Fibroblast of lung (primary cell): Measurements from ENCODE around the gene TJP1. TPM values are rescaled to one million over a fixed set of nuclear protein-coding genes. Genes with fewer than 3 reads are reported as not detected.
A peak's percentile ranks its signal among the peaks of the same experiment; 100 is the strongest.
"Not testable (repeated sequence)": the region's sequence is repeated elsewhere in the genome, so short reads cannot be mapped to it uniquely, and the experiment has no call there.

Source experiments
- DNase-seq, 2 donors: peaks; one replicate each; pipeline versions ENCODE4 v3.0.0 to v3.0.0-alpha.2; 2010; ENCODE audit warnings: low read depth in 2 of 2
- H2AFZ ChIP-seq: 2 replicates; pipeline ENCODE4 v1.5.1; 2012; ENCODE audit warnings: low read length, control low read depth, inconsistent platforms
- H3K27ac ChIP-seq: 2 replicates; pipeline ENCODE4 v1.5.1; 2011; ENCODE audit warnings: low read length, control low read depth; ENCODE audit not compliant: insufficient read depth
- H3K27me3 ChIP-seq: 2 replicates; pipeline ENCODE4 v1.5.1; 2011; ENCODE audit warnings: mild to moderate bottlenecking, low read length; ENCODE audit not compliant: control insufficient read depth, insufficient read depth
- H3K36me3 ChIP-seq: 2 replicates; pipeline ENCODE4 v1.5.1; 2011; ENCODE audit warnings: low read length; ENCODE audit not compliant: control insufficient read depth, insufficient read depth
- H3K4me1 ChIP-seq: 2 replicates; pipeline ENCODE4 v1.5.1; 2011; ENCODE audit warnings: low read length; ENCODE audit not compliant: control insufficient read depth, insufficient read depth; ENCODE audit errors: extremely low read depth
- H3K4me2 ChIP-seq: 2 replicates; pipeline ENCODE4 v1.5.1; 2011; ENCODE audit warnings: low read length, control low read depth; ENCODE audit not compliant: insufficient read depth; ENCODE audit errors: extremely low read depth
- H3K4me3 ChIP-seq, 4 experiments: fragments of 200-600 bp in 1 of 4; sonication (generic) in 1 of 4; replicated peaks in 1 of 4; 2 replicates each; pipeline ENCODE4 v1.5.1; 2011 to 2016; ENCODE audit warnings: low read length in 4 of 4, low read depth in 3 of 4, mild to moderate bottlenecking in 3 of 4, control low read depth in 2 of 4, inconsistent platforms in 1 of 4, mixed read lengths in 1 of 4; ENCODE audit not compliant: insufficient read depth in 1 of 4; ENCODE audit errors: control extremely low read depth in 1 of 4
- H3K79me2 ChIP-seq: 2 replicates; pipeline ENCODE4 v1.5.1; 2012; ENCODE audit warnings: mild to moderate bottlenecking, low read length, inconsistent platforms; ENCODE audit not compliant: control insufficient read depth, insufficient read depth
- H3K9ac ChIP-seq: 2 replicates; pipeline ENCODE4 v1.5.1; 2011; ENCODE audit warnings: mild to moderate bottlenecking, low read length, control low read depth; ENCODE audit not compliant: insufficient read depth
- H3K9me3 ChIP-seq: 2 replicates; pipeline ENCODE4 v1.5.1; 2012; ENCODE audit warnings: low read depth, low read length; ENCODE audit not compliant: control insufficient read depth, insufficient read depth
- H4K20me1 ChIP-seq: 2 replicates; pipeline ENCODE4 v1.5.1; 2011; ENCODE audit warnings: low read length; ENCODE audit not compliant: control insufficient read depth, insufficient read depth; ENCODE audit errors: extremely low read depth
- EZH2 ChIP-seq: IDR thresholded peaks from 2 replicates; pipeline ENCODE4 v1.5.1; 2012; ENCODE audit warnings: low read length, control low read depth, mild to moderate bottlenecking; ENCODE audit errors: missing control alignments
- polyA plus RNA-seq, 2 donors: library from polyadenylated mRNA; depleted of rRNA in 1 of 2; stranded (reverse) in 1 of 2; unstranded in 1 of 2; fragments of >200 nt; gene quantifications; 2 replicates each; pipeline ENCODE4 v1.2.1, GENCODE V29; 2011 to 2012; ENCODE audit warnings: missing spikeins in 1 of 2
- total RNA-seq: library from RNA; depleted of rRNA; stranded (reverse); fragments of >200 nt; gene quantifications from 2 replicates; pipeline ENCODE4 v1.2.1, GENCODE V29; 2014
- TF ChIP-seq, protein P1 (sequence below), 2 donors: IDR thresholded peaks in 1 of 2; conservative IDR thresholded peaks in 1 of 2; 1 replicate in 1 of 2; 2 replicates in 1 of 2; pipeline ENCODE4 v1.5.1; 2011 to 2012; ENCODE audit warnings: low read length in 2 of 2, control low read depth in 1 of 2, inconsistent platforms in 1 of 2, low read depth in 1 of 2, mild to moderate bottlenecking in 1 of 2

TJP1 gene
- total and polyA plus RNA-seq, 2 donors (not counting 1 experiment from before 2014, with no cell fraction given), result 53.7 to 110 TPM

- Histone ChIP-seq H4K20me1 (no peaks in the 10 kb centered on the region), H2AFZ (no peak overlapping the region), H3K4me1 (no peaks in the 10 kb centered on the region), H3K27me3 (no peaks in the 10 kb centered on the region), H3K27ac (no peak overlapping the region), H3K9me3 (no peaks in the 10 kb centered on the region), H3K4me2 (no peak overlapping the region), H3K79me2 (no peaks in the 10 kb centered on the region), H3K36me3 (no peaks in the 10 kb centered on the region), H3K9ac (no peak overlapping the region), H3K4me3 (no peak overlapping the region)
- peak; percentile 17 to 79 for DNase-seq
- no peak for TF ChIP-seq EZH2
- TF ChIP-seq, protein P1, sequence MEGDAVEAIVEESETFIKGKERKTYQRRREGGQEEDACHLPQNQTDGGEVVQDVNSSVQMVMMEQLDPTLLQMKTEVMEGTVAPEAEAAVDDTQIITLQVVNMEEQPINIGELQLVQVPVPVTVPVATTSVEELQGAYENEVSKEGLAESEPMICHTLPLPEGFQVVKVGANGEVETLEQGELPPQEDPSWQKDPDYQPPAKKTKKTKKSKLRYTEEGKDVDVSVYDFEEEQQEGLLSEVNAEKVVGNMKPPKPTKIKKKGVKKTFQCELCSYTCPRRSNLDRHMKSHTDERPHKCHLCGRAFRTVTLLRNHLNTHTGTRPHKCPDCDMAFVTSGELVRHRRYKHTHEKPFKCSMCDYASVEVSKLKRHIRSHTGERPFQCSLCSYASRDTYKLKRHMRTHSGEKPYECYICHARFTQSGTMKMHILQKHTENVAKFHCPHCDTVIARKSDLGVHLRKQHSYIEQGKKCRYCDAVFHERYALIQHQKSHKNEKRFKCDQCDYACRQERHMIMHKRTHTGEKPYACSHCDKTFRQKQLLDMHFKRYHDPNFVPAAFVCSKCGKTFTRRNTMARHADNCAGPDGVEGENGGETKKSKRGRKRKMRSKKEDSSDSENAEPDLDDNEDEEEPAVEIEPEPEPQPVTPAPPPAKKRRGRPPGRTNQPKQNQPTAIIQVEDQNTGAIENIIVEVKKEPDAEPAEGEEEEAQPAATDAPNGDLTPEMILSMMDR (conservative IDR thresholded peaks at IDR 0.05 in 1 of 2, IDR thresholded peaks at IDR 0.05 in 1 of 2; ENCODE audit: low read depth in 1 of 2, low read length in 2 of 2), result no peak
These were observed 145.3 kb downstream of the TJP1 start for GRCh38 chr15:29676961-29677402.

- peak; percentile 29 to 71 for DNase-seq
- H3K36me3 ChIP-seq, H3K27ac ChIP-seq, H3K4me2 ChIP-seq, H3K4me3 ChIP-seq, H3K9me3 ChIP-seq, H3K9ac ChIP-seq, H4K20me1 ChIP-seq, H2AFZ ChIP-seq, H3K4me1 ChIP-seq, H3K27me3 ChIP-seq, H3K79me2 ChIP-seq: not testable (repeated sequence)
These were observed 145.8 kb downstream of the TJP1 start for GRCh38 chr15:29676374-29676960.

GRCh38 chr15:29675791-29676301 lies 146.4 kb downstream of the TJP1 start:
- Histone ChIP-seq H3K4me3 (peak overlapping the region in 1 of 4 experiments; percentile 66), H2AFZ (no peak overlapping the region), H3K4me1 (peaks cover 4% of the 10 kb centered on the region), H4K20me1 (no peaks in the 10 kb centered on the region), H3K36me3 (no peaks in the 10 kb centered on the region), H3K79me2 (no peaks in the 10 kb centered on the region), H3K9me3 (no peaks in the 10 kb centered on the region), H3K4me2 (peak overlapping the region; percentile 19), H3K9ac (no peak overlapping the region), H3K27me3 (no peaks in the 10 kb centered on the region), H3K27ac (no peak overlapping the region)
- TF ChIP-seq, protein P1 (conservative IDR thresholded peaks at IDR 0.05 in 1 of 2, IDR thresholded peaks at IDR 0.05 in 1 of 2; ENCODE audit: low read depth in 1 of 2, low read length in 2 of 2), result no peak
- no peak for TF ChIP-seq EZH2
- DNase-seq, result no peak
